Esophagus squamous epithelium (tissue), 5 donors: ENCODE measurements around the gene STAG1. TPM values are rescaled to one million over a fixed set of nuclear protein-coding genes. Genes with fewer than 3 reads are reported as not detected.

Experiments
- DNase-seq: peaks from one replicate; lab custom pipeline; 2025; lab: John Stamatoyannopoulos, UW
- H3K27ac ChIP-seq, 4 donors: fragments of 200-600 bp; sonication (generic); one replicate each; pipeline ENCODE4 v1.5.1; 2016 to 2019; ENCODE audit warnings: mild to moderate bottlenecking in 1 of 4
- H3K27me3 ChIP-seq, 4 donors: fragments of 200-600 bp; sonication (generic); 1 replicate in 3 of 4; 2 replicates in 1 of 4; pipeline versions ENCODE4 v1.5.1 to v1.6.0; 2017 to 2021; ENCODE audit warnings: antibody characterized with exemption in 1 of 4
- H3K36me3 ChIP-seq, 3 donors: fragments of 200-600 bp; sonication (generic); one replicate each; pipeline ENCODE4 v1.5.1; 2016 to 2019
- H3K4me1 ChIP-seq, 3 donors: fragments of 200-600 bp; sonication (generic); one replicate each; pipeline ENCODE4 v1.5.1; 2017 to 2019
- H3K4me3 ChIP-seq, 4 donors: fragments of 200-600 bp; sonication (generic); 1 replicate in 3 of 4; 2 replicates in 1 of 4; pipeline ENCODE4 v1.5.1; 2016 to 2019; ENCODE audit warnings: mild to moderate bottlenecking in 2 of 4, moderate library complexity in 1 of 4
- H3K9me3 ChIP-seq, 3 donors: fragments of 200-600 bp; sonication (generic); one replicate each; pipeline ENCODE4 v1.5.1; 2016 to 2019
- POLR2A ChIP-seq, 4 donors: fragments of 450-650 bp; IDR thresholded peaks; one replicate each; pipeline ENCODE4 v1.6.1; 2017; ENCODE audit warnings: antibody characterized with exemption in 4 of 4, mild to moderate bottlenecking in 4 of 4, moderate library complexity in 3 of 4
- WGBS, 2 donors: methylation state at CpG; one replicate each; pipeline ENCODE4 v1.1.5; 2018; 5-methylcytosine and 5-hydroxymethylcytosine counted together
- intact Hi-C: fragments of 100-400 bp; cut with DNase I; formaldehyde crosslinking; loops from one replicate; pipeline ENCODE4 v1.15.0; 2022
- small RNA-seq, 4 donors: library from RNA; depleted of rRNA; stranded (forward); fragments of <200 nt; gene quantifications; one replicate each; pipeline ENCODE3, GENCODE V24; 2016
- total RNA-seq, 4 donors: library from RNA; depleted of rRNA; stranded (reverse); fragments of >200 nt; gene quantifications; one replicate each; pipeline ENCODE4 v1.1.0, GENCODE V29; 2016
- TF ChIP-seq, protein P1 (sequence below), 6 experiments: fragments of 450-650 bp in 4 of 6; fragments of 200-600 bp in 2 of 6; sonication (generic) in 2 of 6; IDR thresholded peaks; one replicate each; pipeline ENCODE4 v1.5.1; 2016 to 2019; ENCODE audit warnings: antibody characterized with exemption in 6 of 6, mild to moderate bottlenecking in 4 of 6, moderate library complexity in 4 of 6
- donor health status: DM: yes; HTN: yes; CAD: no.

Gene STAG1
- total RNA-seq, 4 donors from 2014 or later, result 10.9 to 42.9 (median 24.9) TPM

DNA sequence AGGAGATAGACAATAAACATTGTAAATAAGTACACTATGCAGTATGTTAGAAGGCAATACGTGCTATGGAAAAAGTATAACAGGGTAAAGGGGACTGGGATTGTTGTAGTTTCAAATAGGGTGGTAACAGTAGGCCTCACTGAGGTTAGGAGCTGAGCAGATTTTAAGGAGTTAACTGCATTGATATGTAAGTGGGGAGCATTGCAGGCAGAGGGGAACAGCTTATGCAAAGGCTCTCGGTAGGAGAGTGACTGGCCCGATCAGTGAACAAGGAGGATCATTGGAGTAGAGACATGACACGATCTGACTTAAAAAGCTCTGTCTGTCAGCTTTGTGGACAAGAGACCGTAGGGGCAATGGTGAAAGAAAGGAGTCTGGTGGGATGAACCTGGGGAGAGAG, 455.2 kb downstream of the STAG1 start:
- no peaks in the 10 kb centered on the region for H3K9me3 ChIP-seq
- H3K27me3 ChIP-seq, result no peaks in the 10 kb centered on the region
- 72 to 92% methylated on average over 5 of the region's 5 CpGs for WGBS, 2 donors
- no peak for DNase-seq
- TF ChIP-seq, protein P1, sequence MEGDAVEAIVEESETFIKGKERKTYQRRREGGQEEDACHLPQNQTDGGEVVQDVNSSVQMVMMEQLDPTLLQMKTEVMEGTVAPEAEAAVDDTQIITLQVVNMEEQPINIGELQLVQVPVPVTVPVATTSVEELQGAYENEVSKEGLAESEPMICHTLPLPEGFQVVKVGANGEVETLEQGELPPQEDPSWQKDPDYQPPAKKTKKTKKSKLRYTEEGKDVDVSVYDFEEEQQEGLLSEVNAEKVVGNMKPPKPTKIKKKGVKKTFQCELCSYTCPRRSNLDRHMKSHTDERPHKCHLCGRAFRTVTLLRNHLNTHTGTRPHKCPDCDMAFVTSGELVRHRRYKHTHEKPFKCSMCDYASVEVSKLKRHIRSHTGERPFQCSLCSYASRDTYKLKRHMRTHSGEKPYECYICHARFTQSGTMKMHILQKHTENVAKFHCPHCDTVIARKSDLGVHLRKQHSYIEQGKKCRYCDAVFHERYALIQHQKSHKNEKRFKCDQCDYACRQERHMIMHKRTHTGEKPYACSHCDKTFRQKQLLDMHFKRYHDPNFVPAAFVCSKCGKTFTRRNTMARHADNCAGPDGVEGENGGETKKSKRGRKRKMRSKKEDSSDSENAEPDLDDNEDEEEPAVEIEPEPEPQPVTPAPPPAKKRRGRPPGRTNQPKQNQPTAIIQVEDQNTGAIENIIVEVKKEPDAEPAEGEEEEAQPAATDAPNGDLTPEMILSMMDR (IDR thresholded peaks at IDR 0.05), result no peak
- no peak for TF ChIP-seq POLR2A (IDR thresholded peaks at IDR 0.05)
- H3K4me3 ChIP-seq, result no peak overlapping the region
- H3K27ac ChIP-seq, result no peak overlapping the region
- peaks cover 0 to 89% (median 6%) of the 10 kb centered on the region in 3 donors for H3K36me3 ChIP-seq
- no peaks in the 10 kb centered on the region for H3K4me1 ChIP-seq
- intact Hi-C loops, result no loop called here

DNA sequence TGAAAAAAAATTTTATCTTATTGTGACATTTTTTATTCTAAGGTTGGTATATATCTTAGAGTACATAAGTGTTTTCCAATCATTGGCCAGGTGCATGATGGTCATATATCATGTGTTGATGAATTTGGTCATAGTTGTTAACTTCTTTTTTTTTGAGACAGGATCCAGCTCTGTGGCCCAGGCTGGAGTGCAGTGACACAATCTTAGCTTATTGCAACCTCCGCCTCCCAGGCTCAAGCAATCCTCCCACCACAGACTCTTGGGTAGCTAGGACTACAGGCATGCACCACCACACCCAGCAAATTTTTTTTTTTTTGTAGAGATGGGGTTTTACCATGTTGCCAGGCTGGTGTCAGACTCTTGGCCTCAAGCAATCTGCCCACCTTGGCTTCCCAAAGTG, 458.0 kb downstream of the STAG1 start:
- intact Hi-C loops, result no loop called here
- Histone ChIP-seq H3K36me3 (peaks cover 0 to 75% (median 0%) of the 10 kb centered on the region in 3 donors), H3K27me3 (no peaks in the 10 kb centered on the region), H3K27ac (no peak overlapping the region), H3K9me3 (no peaks in the 10 kb centered on the region), H3K4me3 (no peak overlapping the region), H3K4me1 (no peaks in the 10 kb centered on the region)
- WGBS, 2 donors, result 90 to 100% methylated on average over 1 of the region's 1 CpG
- DNase-seq, result no peak
- TF ChIP-seq, protein P1 (IDR thresholded peaks at IDR 0.05), result no peak
- TF ChIP-seq POLR2A (IDR thresholded peaks at IDR 0.05), result no peak

DNA sequence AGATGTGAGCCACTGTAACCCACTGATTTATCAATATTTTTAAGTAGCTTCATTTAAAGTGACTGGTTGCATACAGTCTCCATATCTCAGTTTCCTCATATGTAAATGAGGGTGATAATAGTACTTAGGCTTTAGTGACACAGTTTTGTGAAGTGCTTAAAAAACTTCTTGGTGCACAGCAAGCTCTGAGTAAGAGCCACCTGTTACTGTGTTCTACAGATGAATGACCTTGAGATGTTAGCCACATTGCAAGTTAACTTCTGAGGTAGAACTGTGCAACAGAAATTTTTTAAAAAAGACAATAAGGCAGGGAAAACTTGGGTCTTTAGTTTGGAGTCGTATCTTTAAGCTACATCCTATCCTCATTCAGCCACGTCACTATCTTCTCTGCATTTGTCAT, 458.9 kb downstream of the STAG1 start:
- DNase-seq, result no peak
- Histone ChIP-seq H3K27me3 (no peaks in the 10 kb centered on the region), H3K4me1 (no peaks in the 10 kb centered on the region), H3K4me3 (no peak overlapping the region), H3K9me3 (no peaks in the 10 kb centered on the region), H3K27ac (no peak overlapping the region), H3K36me3 (peaks cover 0 to 74% (median 0%) of the 10 kb centered on the region in 3 donors)
- WGBS, 2 donors, result 90 to 98% methylated on average over 2 of the region's 2 CpGs
- no peak for TF ChIP-seq POLR2A (IDR thresholded peaks at IDR 0.05)
- TF ChIP-seq, protein P1 (IDR thresholded peaks at IDR 0.05), result no peak
- intact Hi-C loops, result no loop called here

DNA sequence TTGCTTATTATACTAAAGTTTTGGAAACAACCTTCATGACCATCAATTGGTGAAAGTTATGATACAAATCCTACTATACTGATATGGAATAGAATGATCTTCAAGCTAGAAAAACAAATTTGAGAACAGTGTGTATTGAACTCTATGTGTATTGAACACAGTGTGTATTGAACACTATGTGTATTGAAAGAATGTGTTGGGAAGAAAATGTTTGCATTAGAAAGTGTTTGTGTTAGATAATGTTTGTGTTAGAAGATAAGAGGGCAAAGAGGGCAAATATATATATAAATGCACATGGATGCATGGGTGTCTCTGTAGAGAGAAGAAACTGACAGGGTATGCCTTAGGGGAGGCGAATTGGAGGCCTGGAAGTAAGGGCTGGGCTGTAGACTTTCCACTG, 459.7 kb downstream of the STAG1 start:
- TF ChIP-seq POLR2A (IDR thresholded peaks at IDR 0.05), result no peak
- TF ChIP-seq, protein P1 (IDR thresholded peaks at IDR 0.05), result no peak
- DNase-seq, result no peak
- intact Hi-C loops, result no loop called here
- Histone ChIP-seq H3K4me3 (no peak overlapping the region), H3K9me3 (no peaks in the 10 kb centered on the region), H3K36me3 (peaks cover 0 to 71% (median 0%) of the 10 kb centered on the region in 3 donors), H3K27ac (no peak overlapping the region), H3K27me3 (no peaks in the 10 kb centered on the region), H3K4me1 (no peaks in the 10 kb centered on the region)
- 88 to 93% methylated on average over 1 of the region's 1 CpG for WGBS, 2 donors

DNA sequence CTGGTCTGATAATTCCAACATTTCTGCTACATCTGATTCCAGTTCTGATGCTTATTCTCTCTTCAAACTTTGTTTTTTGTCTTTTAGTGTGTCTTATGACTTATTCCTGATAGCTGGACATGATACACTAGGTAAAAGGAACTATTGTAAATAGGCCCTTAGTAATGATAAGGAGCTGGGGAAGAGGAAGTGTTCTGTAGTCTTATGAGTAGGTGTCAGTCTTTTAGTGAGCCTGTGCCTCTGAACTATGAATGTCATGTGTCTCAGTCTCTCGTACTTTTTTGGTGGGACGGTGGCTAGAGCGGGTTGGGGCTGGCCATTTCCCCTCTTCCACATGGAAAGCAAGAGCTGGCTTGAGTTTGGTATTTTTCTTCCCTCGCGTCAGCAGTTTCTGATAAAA, 460.9 kb downstream of the STAG1 start:
- Histone ChIP-seq H3K27ac (no peak overlapping the region), H3K27me3 (no peaks in the 10 kb centered on the region), H3K4me3 (no peak overlapping the region), H3K9me3 (no peaks in the 10 kb centered on the region), H3K36me3 (peaks cover 0 to 71% (median 0%) of the 10 kb centered on the region in 3 donors), H3K4me1 (no peaks in the 10 kb centered on the region)
- no peak for TF ChIP-seq POLR2A (IDR thresholded peaks at IDR 0.05)
- TF ChIP-seq, protein P1 (IDR thresholded peaks at IDR 0.05), result no peak
- WGBS, 2 donors, result 91 to 98% methylated on average over 5 of the region's 5 CpGs
- intact Hi-C loops, result no loop called here
- DNase-seq, result no peak

Small RNA genes within 50 kb of the gene (small RNA-seq; reads per million reads assigned to genes)
- gene RNU6-1284P (0 reads per million in 4 donors), gene RNU6-789P (0 reads per million in 4 donors)

Other genes with a start within 250 kb of the STAG1 start
- gene SLC35G2, start 66.7 kb upstream of the STAG1 start, total RNA-seq, result 1 to 10 TPM in 3 of 4 donors, under 1 TPM in 1; 0.68 to 4.0 (median 3.1) TPM
- 10 to 100 TPM; 35.6 to 66.1 (median 57.3) TPM for gene NCK1, start 109.8 kb upstream of the STAG1 start, total RNA-seq
- gene IL20RB, start 205.6 kb upstream of the STAG1 start, total RNA-seq, result 100 to 1,000 TPM in 3 of 4 donors, 10 to 100 TPM in 1; 95.1 to 112 (median 105) TPM